HepG2 (cell line): ENCODE measurements around the gene DAB1. TPM values are rescaled to one million over a fixed set of nuclear protein-coding genes. Genes with fewer than 3 reads are reported as not detected.

Experiments used
- CERS6 ChIP-seq: sonication (generic); formaldehyde crosslinking; IDR thresholded peaks from 2 replicates; pipeline ENCODE4 v1.5.0; 2020; ENCODE audit warnings: missing genetic modification reagents
- CHD2 ChIP-seq: IDR thresholded peaks from 2 replicates; pipeline ENCODE4 v1.6.1; 2011; ENCODE audit warnings: low read depth, low read length, improper control_type of control experiment
- DNMT3B ChIP-seq: conservative IDR thresholded peaks from 2 replicates; pipeline ENCODE4 v1.6.1; 2016; ENCODE audit warnings: missing biosample characterization, control low read depth
- ELF4 ChIP-seq: sonication (generic); formaldehyde crosslinking; IDR thresholded peaks from 2 replicates; pipeline ENCODE4 v1.5.0; 2020; ENCODE audit warnings: missing genetic modification reagents, mild to moderate bottlenecking, moderate library complexity, borderline replicate concordance
- EP300 ChIP-seq, 3 experiments: sonication (generic) in 1 of 3; formaldehyde crosslinking in 1 of 3; IDR thresholded peaks; 2 replicates each; pipeline versions ENCODE4 v1.5.1 to v1.6.1; 2011 to 2020; ENCODE audit warnings: low read depth in 2 of 3, low read length in 2 of 3, borderline replicate concordance in 1 of 3, improper control_type of control experiment in 1 of 3, mild to moderate bottlenecking in 1 of 3, missing genetic modification reagents in 1 of 3, moderate library complexity in 1 of 3
- FLYWCH1 ChIP-seq: sonication (generic); formaldehyde crosslinking; IDR thresholded peaks from 2 replicates; pipeline ENCODE4 v1.8.1; 2023; ENCODE audit warnings: mild to moderate bottlenecking, missing genetic modification reagents
- FOXM1 ChIP-seq: sonication (generic); formaldehyde crosslinking; IDR thresholded peaks from 2 replicates; pipeline ENCODE4 v1.5.0; 2020; ENCODE audit warnings: missing genetic modification reagents
- GATA4 ChIP-seq: sonication (generic); IDR thresholded peaks from 2 replicates; pipeline ENCODE4 v1.6.1; 2016; ENCODE audit warnings: antibody characterized with exemption, low read depth, borderline replicate concordance
- MEF2D ChIP-seq: sonication (generic); formaldehyde crosslinking; IDR thresholded peaks from 2 replicates; pipeline ENCODE4 v1.5.1; 2020; ENCODE audit warnings: mild to moderate bottlenecking, missing genetic modification reagents
- PAX8 ChIP-seq: sonication (generic); formaldehyde crosslinking; IDR thresholded peaks from 2 replicates; pipeline ENCODE4 v1.8.0; 2022; ENCODE audit warnings: mild to moderate bottlenecking, missing genetic modification reagents, borderline replicate concordance
- POLR2G ChIP-seq: fragments of 200-400 bp; formaldehyde crosslinking; IDR thresholded peaks from 2 replicates; pipeline ENCODE4 v1.6.1; 2018; ENCODE audit warnings: mild to moderate bottlenecking, low read depth, low read length, moderate library complexity
- SP140L ChIP-seq: sonication (generic); formaldehyde crosslinking; IDR thresholded peaks from 2 replicates; pipeline ENCODE4 v1.4.0; 2020; ENCODE audit warnings: missing genetic modification reagents, borderline replicate concordance
- TBX2 ChIP-seq: sonication (generic); formaldehyde crosslinking; IDR thresholded peaks from 2 replicates; pipeline ENCODE4 v1.5.0; 2020; ENCODE audit warnings: missing genetic modification reagents, mild to moderate bottlenecking, borderline replicate concordance
- ZEB1 ChIP-seq: IDR thresholded peaks from 2 replicates; pipeline ENCODE4 v1.6.1; 2012; ENCODE audit warnings: mild to moderate bottlenecking, low read depth, inconsistent platforms; ENCODE audit not compliant: insufficient replicate concordance
- ZFAT ChIP-seq: sonication (generic); formaldehyde crosslinking; conservative IDR thresholded peaks from 2 replicates; pipeline ENCODE4 v1.8.1; 2023; ENCODE audit warnings: missing genetic modification reagents, inconsistent platforms
- ZNF430 ChIP-seq: sonication (generic); formaldehyde crosslinking; IDR thresholded peaks from 2 replicates; pipeline ENCODE4 v1.9.0; 2021; ENCODE audit warnings: mild to moderate bottlenecking, missing genetic modification reagents
- ZNF646 ChIP-seq: sonication (generic); formaldehyde crosslinking; IDR thresholded peaks from 2 replicates; pipeline ENCODE4 v1.9.0; 2021; ENCODE audit warnings: mild to moderate bottlenecking, missing genetic modification reagents
- polyA plus RNA-seq, 8 experiments: library from polyadenylated mRNA; depleted of rRNA in 3 of 8; stranded (reverse) in 7 of 8; unstranded in 1 of 8; fragments of >200 nt; fragmentation: Illumina TruSeq in 4 of 8; extraction: Trizol in 4 of 8; gene quantifications; 2 replicates each; pipeline versions ENCODE4 v1.2.1 to v1.2.3, GENCODE V29; 2011 to 2016; ENCODE audit warnings: low read depth in 4 of 8, missing spikeins in 1 of 8, mixed read lengths in 1 of 8; ENCODE audit not compliant: insufficient read depth in 1 of 8
- total RNA-seq, 5 experiments: library from RNA; depleted of rRNA; stranded (reverse); fragments of >200 nt; fragmentation: Illumina TruSeq; extraction: Trizol; gene quantifications; 2 replicates each; pipeline ENCODE4 v1.2.3, GENCODE V29; 2016; ENCODE audit warnings: low read depth in 1 of 5
- TF ChIP-seq, protein P1 (sequence below): IDR thresholded peaks from 2 replicates; pipeline ENCODE4 v1.6.1; 2012; ENCODE audit warnings: low read length, improper control_type of control experiment

Gene DAB1
- total and polyA plus RNA-seq, 2 of the 13 experiments (the other 11 are each of a cell fraction or from before 2014, with no cell fraction given) = 0.04 to 0.13 TPM

DNA sequence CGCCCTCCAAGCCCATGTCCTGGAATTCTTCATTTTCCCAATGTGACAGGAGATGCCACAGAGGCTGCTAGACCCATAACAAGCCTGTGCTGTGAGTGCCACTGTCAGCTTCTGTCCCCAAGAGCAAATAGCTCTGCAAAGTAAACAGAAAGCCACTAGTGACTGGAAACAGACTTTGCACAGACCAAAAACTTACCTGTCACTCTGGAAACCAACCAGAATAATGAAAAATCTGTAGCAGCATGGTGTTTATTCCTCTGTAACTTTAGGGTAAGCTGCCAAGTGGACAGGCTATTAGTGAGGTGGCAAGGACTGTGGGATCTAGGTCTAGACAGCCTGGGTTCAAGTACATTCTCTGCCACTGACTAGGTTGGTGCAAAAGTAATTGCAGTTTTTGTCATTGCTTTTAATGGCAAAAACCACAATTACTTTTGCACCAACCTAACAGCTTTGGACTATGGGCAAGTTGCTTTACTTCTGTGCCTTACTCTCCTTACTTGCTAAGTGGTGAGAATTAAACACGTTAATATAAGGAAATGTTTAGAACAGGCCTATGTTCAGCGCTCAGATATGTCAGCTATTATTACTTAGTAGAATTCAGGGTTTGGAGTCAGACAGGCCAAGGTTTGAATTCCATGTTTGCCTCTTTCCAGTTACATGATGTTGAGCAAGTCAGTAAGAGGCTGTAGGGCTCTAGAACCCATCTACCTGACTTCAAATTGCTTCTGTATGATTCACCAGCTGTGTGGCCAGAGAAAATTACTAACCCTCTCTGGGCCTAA is 457.8 kb downstream of the DAB1 start, which contains the start of gene C8B (continued):
- peak; percentile 40; the same call in 1 of the 2 replicates for TF ChIP-seq ZNF646 (CRISPR knock-in tag)
- no peak for TF ChIP-seq ELF4 (CRISPR knock-in tag)
- TF ChIP-seq TBX2 (CRISPR knock-in tag) = peak; percentile 68; the same call in 1 of the 2 replicates
- no peak for TF ChIP-seq FOXM1 (CRISPR knock-in tag)
- no peak for TF ChIP-seq MEF2D (CRISPR knock-in tag)
- TF ChIP-seq GATA4 = no peak
- no peak for TF ChIP-seq CERS6 (CRISPR knock-in tag)
- peak; percentile 55 for TF ChIP-seq POLR2G
- TF ChIP-seq, protein P1, sequence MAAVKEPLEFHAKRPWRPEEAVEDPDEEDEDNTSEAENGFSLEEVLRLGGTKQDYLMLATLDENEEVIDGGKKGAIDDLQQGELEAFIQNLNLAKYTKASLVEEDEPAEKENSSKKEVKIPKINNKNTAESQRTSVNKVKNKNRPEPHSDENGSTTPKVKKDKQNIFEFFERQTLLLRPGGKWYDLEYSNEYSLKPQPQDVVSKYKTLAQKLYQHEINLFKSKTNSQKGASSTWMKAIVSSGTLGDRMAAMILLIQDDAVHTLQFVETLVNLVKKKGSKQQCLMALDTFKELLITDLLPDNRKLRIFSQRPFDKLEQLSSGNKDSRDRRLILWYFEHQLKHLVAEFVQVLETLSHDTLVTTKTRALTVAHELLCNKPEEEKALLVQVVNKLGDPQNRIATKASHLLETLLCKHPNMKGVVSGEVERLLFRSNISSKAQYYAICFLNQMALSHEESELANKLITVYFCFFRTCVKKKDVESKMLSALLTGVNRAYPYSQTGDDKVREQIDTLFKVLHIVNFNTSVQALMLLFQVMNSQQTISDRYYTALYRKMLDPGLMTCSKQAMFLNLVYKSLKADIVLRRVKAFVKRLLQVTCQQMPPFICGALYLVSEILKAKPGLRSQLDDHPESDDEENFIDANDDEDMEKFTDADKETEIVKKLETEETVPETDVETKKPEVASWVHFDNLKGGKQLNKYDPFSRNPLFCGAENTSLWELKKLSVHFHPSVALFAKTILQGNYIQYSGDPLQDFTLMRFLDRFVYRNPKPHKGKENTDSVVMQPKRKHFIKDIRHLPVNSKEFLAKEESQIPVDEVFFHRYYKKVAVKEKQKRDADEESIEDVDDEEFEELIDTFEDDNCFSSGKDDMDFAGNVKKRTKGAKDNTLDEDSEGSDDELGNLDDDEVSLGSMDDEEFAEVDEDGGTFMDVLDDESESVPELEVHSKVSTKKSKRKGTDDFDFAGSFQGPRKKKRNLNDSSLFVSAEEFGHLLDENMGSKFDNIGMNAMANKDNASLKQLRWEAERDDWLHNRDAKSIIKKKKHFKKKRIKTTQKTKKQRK = no peak
- TF ChIP-seq SP140L = no peak
- no peak for TF ChIP-seq CHD2
- no peak for TF ChIP-seq ZFAT (CRISPR knock-in tag)
- TF ChIP-seq ZEB1 = peak; percentile 12
- no peak for TF ChIP-seq FLYWCH1 (CRISPR knock-in tag)
- no peak for TF ChIP-seq DNMT3B (CRISPR knock-in tag)
- TF ChIP-seq ZNF430 = no peak
- TF ChIP-seq EP300 (IDR thresholded peaks at IDR 0.05; ENCODE audit: low read depth in 2 of 2, low read length in 2 of 2) = peak in 1 of 2 experiments; percentile 66; a peak in 2 of 4 replicates
- 0 out of 2 replicates have a peak, but pooled peaks have one; percentile 20 for TF ChIP-seq EP300 (CRISPR knock-in tag; IDR thresholded peaks at IDR 0.05; ENCODE audit: borderline replicate concordance)
- TF ChIP-seq PAX8 (CRISPR knock-in tag) = no peak
